ENCODE data around the gene AXL. TPM values are rescaled to one million over a fixed set of nuclear protein-coding genes. Genes with fewer than 3 reads are reported as not detected.

The AXL gene
- total and polyA plus RNA-seq, 2 of the 13 experiments (the other 11 are each of a cell fraction or from before 2014, with no cell fraction given): 0.71 to 5.9 TPM

- Histone ChIP-seq H3K79me2 (ENCODE audit: insufficient read depth, low read length) (peaks cover 42% of the 10 kb centered on the region), H3K4me3 (replicated peaks in 1 of 3; ENCODE audit: insufficient read depth in 1 of 3, low read depth in 2 of 3, low read length in 3 of 3) (no peak overlapping the region), H3K27ac (ENCODE audit: extremely low read length, insufficient read depth, low read length) (no peak overlapping the region), H3K9me3 (ENCODE audit: low read length) (no peaks in the 10 kb centered on the region), H3K27me3 (ENCODE audit: control insufficient read depth in 1 of 2, insufficient read depth in 2 of 2, low read length in 2 of 2) (no peaks in the 10 kb centered on the region; a peak in 1 of 5 replicates), H3K36me3 (replicated peaks in 1 of 2; ENCODE audit: control insufficient read depth in 1 of 2, insufficient read depth in 2 of 2, low read length in 2 of 2) (peaks cover 36 to 70% of the 10 kb centered on the region in 2 experiments), H3K4me1 (ENCODE audit: insufficient read depth, low read length) (peaks cover 19% of the 10 kb centered on the region), H3K4me2 (ENCODE audit: low read depth, low read length) (no peak overlapping the region), H4K20me1 (ENCODE audit: insufficient read depth, low read length) (no peaks in the 10 kb centered on the region), H3K9ac (ENCODE audit: insufficient read depth, low read depth, low read length) (no peak overlapping the region), H2AFZ (ENCODE audit: low read length) (no peak overlapping the region)
- CTCF ChIA-PET (ENCODE audit: low intra/inter-chr PET ratio, low total read pairs): no interaction called here
- no peak for DNase-seq (ENCODE audit: low spot score)
- BruUV-seq (replicated peaks): no TSS peak
- ATAC-seq: no peak
- FAIRE-seq: no peak
- intact Hi-C loops (cut with micrococcal nuclease; ENCODE audit: unreplicated experiment): no loop called here
- no peak for TF ChIP-seq CBX2 (IDR thresholded peaks at IDR 0.05; ENCODE audit: low read depth, low read length)
- no peak for TF ChIP-seq CBX2 (CRISPR knock-in tag; IDR thresholded peaks at IDR 0.05; ENCODE audit: low read depth)
- in situ Hi-C loops (cut with HindIII; ENCODE audit: extremely low pct_ligation_motif_present, low pct_unique_long_range_greater_than_20kb): loop anchor here (5.0 kb wide), 1 partner anchor 38 kb away; no protein-coding TSS in a partner anchor
- 91% methylated on average over 5 of the region's 5 CpGs for WGBS (ENCODE audit: low lambda C conversion rate)
- POLR2A ChIA-PET: interaction anchor here (1.0 kb wide), 1 partner anchor 44 kb away, joined by 3 read pairs; no protein-coding TSS in a partner anchor
These were observed 50.5 kb downstream of the AXL start for GRCh38 chr19:41269571-41269970.

GRCh38 chr19:41273076-41273475 lies 54.1 kb downstream of the AXL start:
- no peak overlapping the region for H3K27ac ChIP-seq (ENCODE audit: extremely low read length, insufficient read depth, low read length)
- H3K36me3 ChIP-seq (replicated peaks in 1 of 2; ENCODE audit: control insufficient read depth in 1 of 2, insufficient read depth in 2 of 2, low read length in 2 of 2): peaks cover 51 to 94% of the 10 kb centered on the region in 2 experiments
- peaks cover 7% of the 10 kb centered on the region for H3K79me2 ChIP-seq (ENCODE audit: insufficient read depth, low read length)
- no peak overlapping the region for H3K4me3 ChIP-seq (replicated peaks in 1 of 3; ENCODE audit: insufficient read depth in 1 of 3, low read depth in 2 of 3, low read length in 3 of 3)
- WGBS (ENCODE audit: low lambda C conversion rate): 95% methylated on average over 5 of the region's 6 CpGs
- in situ Hi-C loops (cut with HindIII; ENCODE audit: extremely low pct_ligation_motif_present, low pct_unique_long_range_greater_than_20kb): no loop called here
- no peak for DNase-seq (ENCODE audit: low spot score)
- no peaks in the 10 kb centered on the region for H3K4me1 ChIP-seq (ENCODE audit: insufficient read depth, low read length)
- FAIRE-seq: no peak
- no peaks in the 10 kb centered on the region for H3K9me3 ChIP-seq (ENCODE audit: low read length)
- intact Hi-C loops (cut with micrococcal nuclease; ENCODE audit: unreplicated experiment): no loop called here
- H3K9ac ChIP-seq (ENCODE audit: insufficient read depth, low read depth, low read length): no peak overlapping the region
- CTCF ChIA-PET (ENCODE audit: low intra/inter-chr PET ratio, low total read pairs): no interaction called here
- BruUV-seq (replicated peaks): no TSS peak
- POLR2A ChIA-PET: interaction anchor here (1.6 kb wide), 1 partner anchor 9 kb away, joined by 3 read pairs; no protein-coding TSS in a partner anchor
- no peaks in the 10 kb centered on the region for H4K20me1 ChIP-seq (ENCODE audit: insufficient read depth, low read length)
- ATAC-seq: no peak
- H3K4me2 ChIP-seq (ENCODE audit: low read depth, low read length): no peak overlapping the region
- no peaks in the 10 kb centered on the region for H3K27me3 ChIP-seq (ENCODE audit: control insufficient read depth in 1 of 2, insufficient read depth in 2 of 2, low read length in 2 of 2)
- no peak overlapping the region for H2AFZ ChIP-seq (ENCODE audit: low read length)
- TF ChIP-seq ZSCAN20 (CRISPR knock-in tag; IDR thresholded peaks at IDR 0.05; ENCODE audit: borderline replicate concordance) (no peak), POLR2AphosphoS5 (IDR thresholded peaks at IDR 0.05; ENCODE audit: low read depth, low read length) (no peak), FOXC1 (CRISPR knock-in tag; IDR thresholded peaks at IDR 0.05; ENCODE audit: borderline replicate concordance) (no peak), LBX2 (CRISPR knock-in tag; IDR thresholded peaks at IDR 0.05; ENCODE audit: borderline replicate concordance) (no peak), ZNF264 (CRISPR knock-in tag; IDR thresholded peaks at IDR 0.05) (no peak), JDP2 (CRISPR knock-in tag; IDR thresholded peaks at IDR 0.05; ENCODE audit: borderline replicate concordance) (no peak), SYNCRIP (IDR thresholded peaks at IDR 0.05; ENCODE audit: insufficient read depth, low read depth, low read length) (no peak), MYC (CRISPR knock-in tag; IDR thresholded peaks at IDR 0.05; ENCODE audit: borderline replicate concordance) (no peak), ZNF496 (CRISPR knock-in tag; IDR thresholded peaks at IDR 0.05; ENCODE audit: insufficient replicate concordance) (no peak), ZNF143 (CRISPR knock-in tag; IDR thresholded peaks at IDR 0.05) (no peak), GFI1 (CRISPR knock-in tag; IDR thresholded peaks at IDR 0.05; ENCODE audit: borderline replicate concordance) (no peak)
- TF ChIP-seq, protein P1, sequence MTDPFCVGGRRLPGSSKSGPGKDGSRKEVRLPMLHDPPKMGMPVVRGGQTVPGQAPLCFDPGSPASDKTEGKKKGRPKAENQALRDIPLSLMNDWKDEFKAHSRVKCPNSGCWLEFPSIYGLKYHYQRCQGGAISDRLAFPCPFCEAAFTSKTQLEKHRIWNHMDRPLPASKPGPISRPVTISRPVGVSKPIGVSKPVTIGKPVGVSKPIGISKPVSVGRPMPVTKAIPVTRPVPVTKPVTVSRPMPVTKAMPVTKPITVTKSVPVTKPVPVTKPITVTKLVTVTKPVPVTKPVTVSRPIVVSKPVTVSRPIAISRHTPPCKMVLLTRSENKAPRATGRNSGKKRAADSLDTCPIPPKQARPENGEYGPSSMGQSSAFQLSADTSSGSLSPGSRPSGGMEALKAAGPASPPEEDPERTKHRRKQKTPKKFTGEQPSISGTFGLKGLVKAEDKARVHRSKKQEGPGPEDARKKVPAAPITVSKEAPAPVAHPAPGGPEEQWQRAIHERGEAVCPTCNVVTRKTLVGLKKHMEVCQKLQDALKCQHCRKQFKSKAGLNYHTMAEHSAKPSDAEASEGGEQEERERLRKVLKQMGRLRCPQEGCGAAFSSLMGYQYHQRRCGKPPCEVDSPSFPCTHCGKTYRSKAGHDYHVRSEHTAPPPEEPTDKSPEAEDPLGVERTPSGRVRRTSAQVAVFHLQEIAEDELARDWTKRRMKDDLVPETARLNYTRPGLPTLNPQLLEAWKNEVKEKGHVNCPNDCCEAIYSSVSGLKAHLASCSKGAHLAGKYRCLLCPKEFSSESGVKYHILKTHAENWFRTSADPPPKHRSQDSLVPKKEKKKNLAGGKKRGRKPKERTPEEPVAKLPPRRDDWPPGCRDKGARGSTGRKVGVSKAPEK (CRISPR knock-in tag; IDR thresholded peaks at IDR 0.05; ENCODE audit: borderline replicate concordance): no peak

All from HepG2 (cell line).